ENCODE measurements around the gene MUC21. TPM values are rescaled to one million over a fixed set of nuclear protein-coding genes. Genes with fewer than 3 reads are reported as not detected.
A peak's percentile ranks its signal among the peaks of the same experiment; 100 is the strongest.

Gene MUC21
- total RNA-seq = not detected

DNA sequence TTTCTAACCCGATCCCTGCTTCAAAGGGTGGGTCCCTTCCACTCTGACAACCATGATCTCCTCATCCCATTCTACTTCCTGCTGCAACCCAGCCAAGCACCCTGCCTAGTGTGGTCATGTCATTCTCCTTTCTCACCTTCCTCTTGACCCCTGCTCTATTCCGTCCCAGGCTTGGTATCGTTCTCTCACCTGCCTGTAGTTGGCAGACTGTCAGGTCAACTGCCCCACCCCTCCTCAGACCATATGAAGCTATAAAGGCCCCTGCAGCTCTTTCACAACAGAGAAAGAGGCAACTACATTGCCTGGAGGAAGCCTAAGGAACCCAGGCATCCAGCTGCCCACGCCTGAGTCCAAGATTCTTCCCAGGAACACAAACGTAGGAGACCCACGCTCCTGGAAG, at the start of gene MUC21:
MUC21 (plus strand) TSS at position 280 of the 400 bp plus-strand sequence. CDS start 241 bp downstream, outside the sequence.
- Mint-ChIP-seq H3K27ac (no peak within 1 kb of the TSS), H3K4me3 (no peak within 1 kb of the TSS), H3K36me3 (ENCODE audit: low read depth) (no peaks in the 10 kb centered on the region), H3K9me3 (no peaks in the 10 kb centered on the region), H3K27me3 (peaks cover 32% of the 10 kb centered on the region), H3K4me1 (no peaks in the 10 kb centered on the region)
- ATAC-seq (replicated peaks) = no peak

DNA sequence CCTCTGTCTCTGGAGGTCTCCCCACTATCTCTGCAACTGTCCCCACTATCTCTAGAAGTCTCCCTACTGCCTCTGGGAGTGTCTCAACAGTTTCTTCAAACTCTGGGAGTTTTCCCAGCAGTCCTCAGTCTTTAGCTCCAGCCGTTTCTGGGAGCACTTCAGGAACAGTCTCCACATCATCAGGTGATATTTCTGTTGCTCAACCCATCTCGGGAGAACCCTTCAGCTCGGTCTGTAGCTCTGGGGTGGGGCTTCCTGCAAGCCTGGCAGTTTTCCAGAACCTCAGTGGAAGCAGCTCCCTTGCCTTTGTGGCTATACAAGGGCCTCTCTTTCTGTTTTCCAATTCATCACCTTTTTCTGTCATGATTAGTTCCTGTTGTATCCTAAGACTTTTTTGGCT, 48.5 kb upstream of the MUC21 start:
- no peak for ATAC-seq (replicated peaks)
- Mint-ChIP-seq H3K36me3 (ENCODE audit: low read depth) (no peaks in the 10 kb centered on the region), H3K4me1 (no peaks in the 10 kb centered on the region), H3K4me3 (no peak overlapping the region), H3K27ac (no peak overlapping the region), H3K9me3 (no peaks in the 10 kb centered on the region), H3K27me3 (peaks cover 2% of the 10 kb centered on the region)

DNA sequence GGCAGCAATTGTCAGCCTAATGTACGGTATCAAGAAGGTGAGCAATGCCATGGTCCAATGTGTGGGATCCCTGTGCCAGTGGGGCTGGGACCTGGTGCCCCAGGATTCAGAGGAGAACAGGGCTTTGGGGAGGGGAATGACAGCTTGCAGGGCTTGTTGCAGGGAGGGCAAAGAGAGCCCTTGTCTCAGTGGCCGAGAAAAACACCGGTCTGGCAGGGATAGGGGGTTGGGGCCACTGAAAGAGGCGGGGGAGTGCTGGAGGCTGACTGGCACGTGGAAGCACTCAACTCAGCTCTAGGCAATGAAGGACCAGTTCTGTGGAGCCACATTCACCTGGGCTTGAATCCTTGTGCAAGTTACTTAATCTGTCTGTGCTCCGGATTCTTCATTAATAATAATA, 46.3 kb upstream of the MUC21 start:
- no peak for ATAC-seq (replicated peaks)

DNA sequence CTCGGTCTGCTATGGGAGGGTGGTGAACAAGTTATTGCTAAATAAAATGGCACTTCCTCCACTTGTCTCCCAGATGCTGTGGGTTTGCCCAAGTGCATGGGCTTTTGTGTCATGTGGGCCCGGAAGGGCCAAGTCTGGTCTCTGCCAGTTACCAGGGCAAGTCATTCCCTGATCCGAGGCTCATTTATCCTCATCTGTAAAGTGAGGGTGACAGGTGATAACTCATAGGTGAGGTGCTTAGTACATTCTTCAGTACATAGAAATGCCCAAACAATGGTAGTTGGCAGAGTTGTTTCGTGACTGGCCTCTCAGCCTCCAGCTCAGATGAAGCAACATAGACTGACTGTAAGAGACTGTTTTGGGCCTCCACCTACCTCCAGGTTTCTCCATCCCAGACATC, 44.8 kb upstream of the MUC21 start:
- no peak overlapping the region for H3K27ac Mint-ChIP-seq
- no peak for ATAC-seq (replicated peaks)
- H3K36me3 Mint-ChIP-seq (ENCODE audit: low read depth) = no peaks in the 10 kb centered on the region
- no peak overlapping the region for H3K4me3 Mint-ChIP-seq
- H3K27me3 Mint-ChIP-seq = peaks cover 29% of the 10 kb centered on the region
- no peaks in the 10 kb centered on the region for H3K9me3 Mint-ChIP-seq
- H3K4me1 Mint-ChIP-seq = no peaks in the 10 kb centered on the region

More for the DNA sequence above, 46.3 kb upstream of the MUC21 start:
- no peak overlapping the region for H3K4me3 Mint-ChIP-seq
- H3K27me3 Mint-ChIP-seq = peaks cover 17% of the 10 kb centered on the region
- no peaks in the 10 kb centered on the region for H3K36me3 Mint-ChIP-seq (ENCODE audit: low read depth)
- H3K9me3 Mint-ChIP-seq = no peaks in the 10 kb centered on the region
- H3K27ac Mint-ChIP-seq = no peak overlapping the region
- no peaks in the 10 kb centered on the region for H3K4me1 Mint-ChIP-seq

DNA sequence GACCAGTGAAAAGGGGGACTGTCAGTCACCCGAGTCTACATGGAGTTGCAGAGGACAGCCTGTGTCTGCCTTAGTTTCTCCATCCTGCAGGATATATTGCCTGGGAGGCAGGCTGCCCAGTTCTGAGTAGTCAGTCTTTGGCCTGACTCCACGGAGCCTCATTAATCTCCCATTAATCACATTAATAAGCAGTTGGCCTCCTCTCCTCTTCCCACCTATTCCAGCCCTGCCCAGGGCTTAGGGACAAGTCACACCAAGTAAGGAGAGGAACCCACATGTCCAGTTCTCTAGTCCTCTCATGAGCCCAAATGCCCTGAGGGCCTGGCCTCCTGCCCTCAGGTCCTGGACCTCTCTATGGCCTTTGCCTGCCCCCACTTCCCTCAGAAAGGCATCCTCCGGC, 44.0 kb upstream of the MUC21 start:
- peaks cover 34% of the 10 kb centered on the region for H3K27me3 Mint-ChIP-seq
- no peak overlapping the region for H3K4me3 Mint-ChIP-seq
- no peak overlapping the region for H3K27ac Mint-ChIP-seq
- no peaks in the 10 kb centered on the region for H3K4me1 Mint-ChIP-seq
- ATAC-seq (replicated peaks) = no peak
- H3K36me3 Mint-ChIP-seq (ENCODE audit: low read depth) = no peaks in the 10 kb centered on the region
- H3K9me3 Mint-ChIP-seq = no peaks in the 10 kb centered on the region

DNA sequence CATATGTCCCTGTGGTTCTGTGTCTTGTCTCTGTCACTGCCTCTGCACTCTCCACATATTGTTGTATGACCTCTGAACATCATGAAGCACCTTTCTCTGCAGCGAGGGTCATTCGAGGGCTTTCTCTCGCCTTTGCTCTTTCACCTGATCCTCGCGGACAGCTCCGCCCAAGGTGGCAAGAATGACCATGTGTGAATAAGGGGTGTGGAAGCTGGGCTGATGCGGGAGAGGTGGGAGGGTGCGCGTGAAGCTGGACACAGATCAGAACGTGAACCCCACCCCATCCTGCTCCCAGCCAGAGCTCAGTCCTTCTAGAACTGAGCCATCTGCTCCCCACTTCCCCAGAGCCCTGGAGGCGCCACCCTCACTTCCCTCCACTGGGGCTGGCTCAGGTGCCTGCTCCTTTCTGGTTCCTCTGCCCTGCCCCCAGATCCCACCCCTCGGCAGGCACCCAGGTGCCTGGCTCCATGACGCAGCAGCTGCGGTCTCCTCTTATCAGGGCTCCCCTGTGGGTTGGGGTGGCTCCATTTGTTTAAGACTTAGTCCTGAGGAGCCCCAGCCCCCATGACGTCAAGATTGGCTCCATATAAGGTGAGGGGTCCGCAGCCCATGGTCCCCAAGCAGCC, 43.0 kb upstream of the MUC21 start, which contains the start of gene MUCL3:
MUCL3 (plus strand) TSS at position 613 of the 626 bp plus-strand sequence. CDS start 27 bp downstream, outside the sequence.
- no peaks in the 10 kb centered on the region for H3K36me3 Mint-ChIP-seq (ENCODE audit: low read depth)
- no peaks in the 10 kb centered on the region for H3K9me3 Mint-ChIP-seq
- no peaks in the 10 kb centered on the region for H3K4me1 Mint-ChIP-seq
- no peak within 1 kb of the TSS for H3K4me3 Mint-ChIP-seq
- H3K27ac Mint-ChIP-seq = no peak within 1 kb of the TSS
- H3K27me3 Mint-ChIP-seq = peaks cover 40% of the 10 kb centered on the region
- no peak for ATAC-seq (replicated peaks)

DNA sequence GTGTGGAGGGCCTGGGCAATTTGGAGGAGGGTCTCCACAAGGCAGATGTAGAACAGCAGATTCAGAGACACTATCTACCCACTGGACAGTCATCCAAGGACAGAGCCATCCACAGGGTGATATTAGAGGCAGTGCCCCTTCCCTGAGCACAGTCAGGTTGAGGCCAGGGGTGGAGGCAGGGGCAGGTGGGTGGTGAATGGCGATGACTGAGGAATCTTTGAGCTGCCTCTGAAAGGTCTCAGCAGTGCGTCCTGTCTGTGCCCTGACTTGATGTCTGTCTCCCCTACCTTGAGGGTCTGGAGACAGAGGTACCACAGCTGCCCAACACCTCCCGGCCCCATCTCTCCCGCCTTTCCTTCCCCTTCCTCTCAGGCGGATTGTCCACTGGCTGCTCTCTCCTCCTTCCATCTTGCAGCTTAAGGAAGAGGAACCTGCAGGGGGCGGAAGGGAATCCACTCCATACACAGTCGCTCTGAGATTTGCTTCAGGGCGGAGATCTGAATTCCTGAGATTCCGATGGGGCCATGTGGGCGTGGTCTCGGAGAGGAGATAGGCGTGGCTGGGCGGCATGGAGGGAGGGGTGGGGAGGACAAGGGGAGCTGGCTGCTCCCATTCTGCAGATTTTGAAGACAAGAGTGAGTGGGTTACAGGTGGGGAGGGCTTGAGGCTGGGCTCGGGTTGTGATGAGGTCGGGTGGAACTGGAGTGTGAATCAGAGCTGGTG, 41.0 kb upstream of the MUC21 start:
- ATAC-seq (replicated peaks) = no peak
- Mint-ChIP-seq H3K4me1 (no peaks in the 10 kb centered on the region), H3K9me3 (no peaks in the 10 kb centered on the region), H3K36me3 (ENCODE audit: low read depth) (no peaks in the 10 kb centered on the region), H3K27ac (no peak overlapping the region), H3K27me3 (peaks cover 46% of the 10 kb centered on the region), H3K4me3 (no peak overlapping the region)

DNA sequence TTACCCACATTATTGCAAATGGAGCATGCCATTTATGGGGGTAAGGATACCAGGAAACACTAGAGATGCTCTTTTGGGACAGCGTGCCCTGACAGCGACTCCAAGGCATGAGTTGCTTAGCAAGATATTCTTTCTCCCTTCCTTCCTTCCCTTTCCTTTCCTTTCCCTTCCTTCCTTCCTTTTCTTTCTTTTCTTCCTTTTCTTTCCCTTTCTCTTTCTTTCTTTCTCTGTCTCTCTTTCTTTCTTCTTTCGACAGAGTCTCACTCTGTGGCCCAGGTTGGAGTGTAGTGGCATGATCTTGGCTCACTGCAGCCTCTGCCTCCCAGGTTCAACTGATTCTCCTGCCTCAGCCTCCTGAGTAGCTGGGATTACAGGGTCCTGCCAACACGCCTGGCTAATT, 39.5 kb upstream of the MUC21 start:
- Mint-ChIP-seq H3K4me3 (no peak overlapping the region), H3K27me3 (peaks cover 62% of the 10 kb centered on the region), H3K4me1 (no peaks in the 10 kb centered on the region), H3K27ac (no peak overlapping the region), H3K36me3 (ENCODE audit: low read depth) (no peaks in the 10 kb centered on the region), H3K9me3 (no peaks in the 10 kb centered on the region)
- ATAC-seq (replicated peaks) = no peak

DNA sequence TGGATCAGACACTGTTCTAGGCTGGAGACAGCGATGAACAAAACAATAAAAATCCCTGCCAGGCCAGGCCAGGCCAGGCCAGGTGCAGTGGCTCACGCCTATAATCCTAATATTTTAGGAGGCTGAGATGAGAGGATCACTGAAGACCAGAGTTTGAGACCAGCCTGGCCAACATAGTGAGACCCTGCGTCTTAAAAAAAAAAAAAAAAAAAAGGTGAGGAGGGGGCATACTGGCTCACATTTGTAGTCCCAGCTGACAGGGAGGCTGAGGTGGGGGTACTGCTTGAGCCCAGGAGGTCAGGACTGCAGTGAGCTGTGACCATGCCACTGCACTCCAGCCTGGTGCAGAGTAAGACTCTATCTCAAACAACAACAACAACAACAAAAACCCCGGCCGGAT, 38.2 kb upstream of the MUC21 start:
- Mint-ChIP-seq H3K27me3 (peaks cover 69% of the 10 kb centered on the region), H3K9me3 (no peaks in the 10 kb centered on the region), H3K4me3 (no peak overlapping the region), H3K4me1 (no peaks in the 10 kb centered on the region), H3K27ac (no peak overlapping the region), H3K36me3 (ENCODE audit: low read depth) (no peaks in the 10 kb centered on the region)
- ATAC-seq (replicated peaks) = no peak

DNA sequence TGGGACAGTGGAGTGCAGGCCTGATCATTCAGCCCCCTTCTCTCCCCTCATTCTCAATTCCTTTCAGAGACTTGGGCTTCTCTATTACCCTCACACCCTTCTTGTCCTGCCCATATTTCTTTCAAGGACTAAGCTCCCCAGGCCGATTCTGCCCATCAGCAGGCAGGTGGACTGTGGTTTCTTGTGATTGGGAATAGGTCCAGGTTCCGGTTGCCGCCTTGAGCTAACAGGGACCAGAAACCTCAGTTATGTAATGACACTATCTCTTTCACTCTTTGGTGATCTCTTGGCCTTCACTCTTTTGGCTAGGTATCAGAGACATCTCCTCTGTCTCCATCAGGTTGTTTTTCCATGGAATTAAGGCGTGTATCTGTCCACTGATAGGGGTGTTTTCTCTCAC, 36.3 kb upstream of the MUC21 start:
- Mint-ChIP-seq H3K27me3 (peaks cover 75% of the 10 kb centered on the region), H3K27ac (no peak overlapping the region), H3K36me3 (ENCODE audit: low read depth) (no peaks in the 10 kb centered on the region), H3K4me3 (no peak overlapping the region), H3K4me1 (peaks cover 5% of the 10 kb centered on the region), H3K9me3 (peaks cover 5% of the 10 kb centered on the region)
- ATAC-seq (replicated peaks) = no peak

DNA sequence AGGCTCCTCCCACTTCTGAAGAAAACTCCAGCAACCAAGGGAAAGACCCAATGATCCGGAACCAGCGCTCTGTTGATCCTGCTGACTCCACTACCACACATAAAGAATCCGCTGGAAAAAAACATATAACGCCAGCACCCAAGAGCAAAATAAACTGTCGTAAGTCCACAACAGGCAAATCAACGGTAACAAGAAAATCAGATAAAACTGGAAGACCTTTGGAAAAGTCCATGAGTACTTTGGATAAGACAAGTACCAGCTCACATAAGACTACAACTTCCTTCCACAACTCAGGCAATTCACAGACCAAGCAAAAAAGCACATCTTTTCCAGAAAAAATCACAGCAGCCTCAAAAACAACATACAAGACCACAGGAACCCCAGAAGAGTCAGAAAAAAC, 34.7 kb upstream of the MUC21 start:
- H3K4me3 Mint-ChIP-seq = no peak overlapping the region
- H3K27ac Mint-ChIP-seq = no peak overlapping the region
- peaks cover 10% of the 10 kb centered on the region for H3K4me1 Mint-ChIP-seq
- peaks cover 5% of the 10 kb centered on the region for H3K9me3 Mint-ChIP-seq
- H3K36me3 Mint-ChIP-seq (ENCODE audit: low read depth) = no peaks in the 10 kb centered on the region
- peaks cover 74% of the 10 kb centered on the region for H3K27me3 Mint-ChIP-seq
- ATAC-seq (replicated peaks) = no peak

DNA sequence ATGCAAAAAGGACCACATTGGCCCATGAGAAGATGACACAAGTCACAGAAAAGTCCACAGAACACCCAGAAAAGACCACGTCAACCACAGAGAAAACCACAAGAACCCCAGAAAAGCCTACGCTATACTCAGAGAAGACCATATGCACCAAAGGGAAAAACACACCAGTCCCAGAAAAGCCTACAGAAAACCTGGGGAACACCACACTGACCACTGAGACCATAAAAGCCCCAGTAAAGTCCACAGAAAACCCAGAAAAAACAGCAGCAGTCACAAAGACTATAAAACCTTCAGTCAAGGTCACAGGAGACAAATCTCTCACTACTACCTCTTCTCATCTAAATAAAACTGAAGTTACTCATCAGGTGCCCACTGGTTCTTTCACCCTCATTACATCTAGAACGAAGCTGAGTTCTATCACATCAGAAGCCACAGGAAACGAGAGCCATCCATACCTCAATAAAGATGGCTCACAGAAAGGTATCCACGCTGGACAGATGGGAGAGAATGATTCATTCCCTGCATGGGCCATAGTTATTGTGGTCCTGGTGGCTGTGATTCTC, 31.5 kb upstream of the MUC21 start:
- peak; percentile 50 for ATAC-seq (replicated peaks)
- H3K9me3 Mint-ChIP-seq = peaks cover 5% of the 10 kb centered on the region
- H3K27me3 Mint-ChIP-seq = peaks cover 67% of the 10 kb centered on the region
- H3K4me3 Mint-ChIP-seq = no peak overlapping the region
- no peak overlapping the region for H3K27ac Mint-ChIP-seq
- no peaks in the 10 kb centered on the region for H3K36me3 Mint-ChIP-seq (ENCODE audit: low read depth)
- peaks cover 10% of the 10 kb centered on the region for H3K4me1 Mint-ChIP-seq

DNA sequence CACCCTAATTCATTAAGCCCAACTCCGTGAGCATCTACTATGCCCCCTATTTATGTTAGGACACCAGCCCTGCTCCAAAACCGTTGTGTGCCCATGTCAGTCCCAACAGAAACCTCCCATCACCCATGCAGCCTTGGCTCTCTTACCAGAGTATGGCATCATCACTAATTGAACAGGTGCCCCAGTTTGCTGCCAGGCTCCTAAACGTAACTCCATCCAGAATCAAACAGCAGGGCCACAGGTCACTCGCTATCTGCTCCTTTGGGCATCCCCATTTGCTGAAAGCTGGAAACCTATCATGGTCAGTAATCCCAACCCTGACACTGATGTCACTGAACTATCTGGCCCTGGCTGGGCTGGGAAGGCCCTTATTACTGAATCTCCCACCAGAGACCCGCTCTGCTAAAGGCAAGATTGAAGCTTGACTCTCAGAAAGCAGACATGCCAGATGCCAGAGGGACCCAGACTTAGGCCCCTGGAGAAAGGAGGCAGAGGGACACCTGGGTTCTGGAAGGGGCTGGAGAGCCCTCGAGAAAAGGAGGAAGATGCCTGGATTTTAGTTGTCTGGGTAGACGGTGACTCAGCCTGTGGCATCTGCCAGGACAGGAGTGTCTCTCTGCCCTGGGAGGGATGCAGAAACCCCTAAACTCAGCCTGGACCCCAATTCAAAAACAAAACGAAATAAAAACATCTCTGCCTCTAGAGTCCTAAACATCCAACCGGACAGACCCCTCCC, 28.7 kb upstream of the MUC21 start:
- H3K27ac Mint-ChIP-seq = peak overlapping the region; percentile 44
- H3K36me3 Mint-ChIP-seq (ENCODE audit: low read depth) = no peaks in the 10 kb centered on the region
- peaks cover 10% of the 10 kb centered on the region for H3K4me1 Mint-ChIP-seq
- H3K4me3 Mint-ChIP-seq = peak overlapping the region; percentile 74
- no peak for ATAC-seq (replicated peaks)
- peaks cover 55% of the 10 kb centered on the region for H3K27me3 Mint-ChIP-seq
- H3K9me3 Mint-ChIP-seq = peaks cover 5% of the 10 kb centered on the region

DNA sequence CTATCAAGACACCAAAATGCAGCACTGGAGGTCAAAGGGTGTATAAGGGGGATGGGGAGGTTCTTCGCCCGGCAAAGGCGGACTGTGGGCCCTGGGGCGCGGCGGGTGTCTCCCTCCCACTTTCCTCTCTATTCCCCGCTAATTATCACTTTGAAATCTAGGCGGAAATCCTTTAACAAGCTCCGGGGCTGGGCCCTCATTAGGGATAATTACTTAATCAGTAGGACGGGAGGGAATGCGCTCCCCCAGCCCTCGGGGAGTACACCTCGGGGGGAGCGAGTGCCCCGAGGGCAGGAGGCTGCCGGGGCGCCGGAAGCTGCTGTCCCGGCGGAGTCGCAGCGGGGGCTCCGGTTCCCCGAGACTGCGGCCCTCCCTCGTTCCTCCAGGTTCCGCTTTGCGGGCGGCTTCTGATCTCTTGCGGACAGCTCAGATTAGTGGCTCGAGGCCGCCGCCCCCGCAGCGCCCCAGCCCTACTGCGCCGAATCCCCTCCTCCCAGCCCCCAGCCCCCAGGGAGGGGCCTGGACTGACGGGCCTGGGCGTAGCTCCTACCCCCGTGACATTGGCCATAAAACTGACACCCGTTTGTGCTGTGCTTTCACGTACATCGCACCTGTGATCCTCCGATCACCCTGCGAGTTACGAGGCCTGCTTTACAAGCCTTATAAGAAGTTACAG, 28.0 kb upstream of the MUC21 start:
- peak; percentile 81 for ATAC-seq (replicated peaks)
- Mint-ChIP-seq H3K27me3 (peaks cover 48% of the 10 kb centered on the region), H3K27ac (peak overlapping the region; percentile 49), H3K36me3 (ENCODE audit: low read depth) (no peaks in the 10 kb centered on the region), H3K4me1 (peaks cover 10% of the 10 kb centered on the region), H3K4me3 (peak overlapping the region; percentile 74), H3K9me3 (peaks cover 5% of the 10 kb centered on the region)
